Renal cortical epithelial cell (primary cell): ENCODE data around the gene NEK7. TPM values are rescaled to one million over a fixed set of nuclear protein-coding genes. Genes with fewer than 3 reads are reported as not detected.

ENCODE experiments used
- DNase-seq: peaks from one replicate; pipeline ENCODE4 v3.0.0-alpha.2; 2011; ENCODE audit warnings: low read depth
- total RNA-seq: library from RNA; depleted of rRNA; stranded (reverse); fragments of >200 nt; gene quantifications from 2 replicates; pipeline ENCODE4 v1.2.3, GENCODE V29; 2014

Gene NEK7
- total RNA-seq, 1 donor from 2014 or later: 59.1 TPM

- DNase-seq: peak; percentile 66
Measured at GRCh38 chr1:198143797-198144196, 13.0 kb upstream of the NEK7 start.

GRCh38 chr1:198147216-198147615, 9.6 kb upstream of the NEK7 start:
- DNase-seq: no peak

- no peak for DNase-seq
Measured at GRCh38 chr1:198150369-198150768, 6.4 kb upstream of the NEK7 start.

GRCh38 chr1:198151688-198152087, 5.1 kb upstream of the NEK7 start:
- peak; percentile 76 for DNase-seq

- no peak for DNase-seq
Measured at GRCh38 chr1:198153103-198153502, 3.7 kb upstream of the NEK7 start.

- DNase-seq: no peak
Measured at GRCh38 chr1:198153804-198154203, 3.0 kb upstream of the NEK7 start.

- peak; percentile 52 for DNase-seq
Measured at GRCh38 chr1:198155253-198155652, 1.5 kb upstream of the NEK7 start.

- DNase-seq: peak; percentile 84
Measured at GRCh38 chr1:198156111-198156744, 570 bp upstream of the NEK7 start.

GRCh38 chr1:198157241-198157846, 546 bp downstream of the NEK7 start:
- DNase-seq: peak; percentile 94

GRCh38 chr1:198157847-198158725, 1.3 kb downstream of the NEK7 start:
- DNase-seq: no peak

GRCh38 chr1:198158735-198159589, 2.2 kb downstream of the NEK7 start:
- DNase-seq: peak; percentile 81

- no peak for DNase-seq
Measured at GRCh38 chr1:198160222-198160621, 3.4 kb downstream of the NEK7 start.

- no peak for DNase-seq
Measured at GRCh38 chr1:198160946-198161614, 4.3 kb downstream of the NEK7 start.

GRCh38 chr1:198161718-198162090, 4.9 kb downstream of the NEK7 start:
- DNase-seq: no peak

- DNase-seq: no peak
Measured at GRCh38 chr1:198162091-198162767, 5.4 kb downstream of the NEK7 start.

GRCh38 chr1:198165927-198166647, 9.3 kb downstream of the NEK7 start:
- DNase-seq: peak; percentile 78

- no peak for DNase-seq
Measured at GRCh38 chr1:198166900-198167299, 10.1 kb downstream of the NEK7 start.

GRCh38 chr1:198167436-198167934, 10.7 kb downstream of the NEK7 start:
- DNase-seq: peak; percentile 61

GRCh38 chr1:198168227-198168626, 11.4 kb downstream of the NEK7 start:
- no peak for DNase-seq

GRCh38 chr1:198169672-198170071, 12.9 kb downstream of the NEK7 start:
- no peak for DNase-seq
